ENCODE results near the gene HMMR. TPM values are rescaled to one million over a fixed set of nuclear protein-coding genes. Genes with fewer than 3 reads are reported as not detected.
"Not testable (repeated sequence)": the region's sequence is repeated elsewhere in the genome, so short reads cannot be mapped to it uniquely, and the experiment has no call there.

Gene HMMR
- polyA plus RNA-seq, 4 donors = 18.1 to 28.8 (median 21.2) TPM

DNA sequence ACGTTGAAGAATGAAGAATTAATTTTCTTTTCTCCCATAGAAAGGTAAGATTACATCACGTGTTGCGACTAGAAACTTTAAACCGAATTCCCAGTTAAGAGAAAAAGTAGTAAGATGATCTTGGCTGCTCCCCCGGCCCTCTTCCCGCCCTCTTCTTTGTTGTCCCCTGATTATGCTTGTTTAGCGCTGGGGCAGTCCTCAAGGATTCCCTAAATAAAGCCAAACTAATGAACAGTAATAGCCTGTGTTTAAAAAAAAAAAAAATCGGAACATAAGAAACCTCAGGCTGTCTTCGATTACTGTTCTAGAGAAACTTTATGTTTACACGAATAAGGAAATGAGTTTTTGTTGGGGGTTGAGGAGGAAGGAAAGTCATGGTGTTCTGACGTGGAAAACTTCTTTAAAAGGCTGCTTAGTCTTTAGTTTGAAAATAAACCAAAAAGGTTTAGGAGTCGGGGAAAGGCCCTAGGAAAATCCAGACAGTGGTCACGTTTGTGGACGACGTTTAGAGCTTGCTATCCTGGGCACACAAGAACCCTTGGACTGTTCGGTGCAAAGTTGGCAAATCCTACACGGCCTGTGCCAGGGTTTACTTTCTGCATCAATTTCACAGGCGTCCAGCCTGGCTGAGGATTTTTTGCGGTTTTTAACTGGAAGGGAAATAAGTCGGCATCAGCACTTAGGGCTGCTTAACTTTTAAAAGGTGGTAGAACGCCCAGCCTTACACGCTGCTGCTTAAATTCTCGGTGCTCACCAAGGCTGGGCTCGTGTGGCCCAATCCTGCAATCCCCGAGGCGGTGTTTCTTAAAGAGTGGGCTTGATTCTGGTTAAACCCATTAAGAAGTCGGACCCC, 43.9 kb downstream of the HMMR start:
- peak in 1 of 4 donors; percentile 47 for DNase-seq (ENCODE audit: low read depth in 4 of 4, low spot score in 3 of 4)

DNA sequence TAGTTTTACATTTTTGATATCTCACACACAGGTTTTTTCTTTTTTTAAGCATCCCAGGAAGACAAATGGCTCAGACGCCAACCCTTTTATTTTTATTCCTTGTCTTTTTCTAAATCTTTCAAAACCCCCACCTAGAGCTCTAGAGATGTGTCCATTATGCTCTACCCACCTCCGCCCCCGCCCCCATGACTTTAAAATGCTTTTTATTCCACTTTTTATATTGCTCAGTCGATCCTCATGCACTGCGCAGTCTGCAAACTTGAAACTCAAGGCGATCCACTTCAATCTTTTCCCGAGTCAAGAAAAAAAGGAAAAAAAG, 44.6 kb downstream of the HMMR start:
- DNase-seq (ENCODE audit: low read depth in 4 of 4, low spot score in 3 of 4) = no peak

DNA sequence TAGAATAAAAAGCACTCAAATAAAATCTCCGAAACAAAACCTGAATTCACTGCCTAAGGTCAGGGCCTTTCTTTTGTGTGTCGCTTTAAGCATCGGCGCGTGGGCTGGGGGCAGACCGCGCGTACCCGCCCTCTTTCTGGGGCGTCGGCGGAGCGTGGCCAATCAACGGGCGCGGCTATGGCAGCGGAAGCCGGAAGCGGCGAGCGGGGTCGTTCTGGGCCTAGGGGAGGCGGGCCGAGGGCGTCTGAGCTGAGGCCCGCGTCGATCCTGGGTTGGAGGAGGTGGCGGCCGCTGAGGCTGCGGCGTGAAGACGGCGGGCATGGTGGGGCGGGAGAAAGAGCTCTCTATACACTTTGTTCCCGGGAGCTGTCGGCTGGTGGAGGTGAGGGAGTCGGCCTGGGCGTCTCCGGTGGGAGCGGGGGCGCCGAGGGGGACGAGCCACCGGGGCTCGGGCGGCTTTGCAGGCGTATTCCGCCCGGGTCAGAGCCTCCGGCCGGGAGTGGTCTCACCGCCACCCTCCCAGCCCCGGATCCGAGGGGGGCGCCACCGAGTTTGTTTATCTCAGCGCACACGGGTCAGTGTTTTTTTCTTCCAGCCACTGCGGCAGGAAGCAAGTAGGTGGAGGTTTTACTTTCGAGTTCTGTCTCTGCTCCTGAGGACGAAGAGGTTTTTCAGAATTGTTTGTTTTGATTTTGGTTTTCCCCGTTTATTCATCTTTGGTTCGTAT, 45.1 kb downstream of the HMMR start, which contains the start of gene MAT2B:
MAT2B (plus strand) TSS at position 252 of the 727 bp plus-strand sequence; CDS start at position 320, 68 bp downstream.
- peak; percentile 85 to 91 (median 90) for DNase-seq (ENCODE audit: low read depth in 4 of 4, low spot score in 3 of 4)

- no peak for DNase-seq (ENCODE audit: low read depth in 4 of 4, low spot score in 3 of 4)
Observed at GRCh38 chr5:163506095-163506457, 45.6 kb downstream of the HMMR start.

- DNase-seq (ENCODE audit: low read depth in 4 of 4, low spot score in 3 of 4) = no peak
Observed at GRCh38 chr5:163506726-163507125, 46.3 kb downstream of the HMMR start.

DNA sequence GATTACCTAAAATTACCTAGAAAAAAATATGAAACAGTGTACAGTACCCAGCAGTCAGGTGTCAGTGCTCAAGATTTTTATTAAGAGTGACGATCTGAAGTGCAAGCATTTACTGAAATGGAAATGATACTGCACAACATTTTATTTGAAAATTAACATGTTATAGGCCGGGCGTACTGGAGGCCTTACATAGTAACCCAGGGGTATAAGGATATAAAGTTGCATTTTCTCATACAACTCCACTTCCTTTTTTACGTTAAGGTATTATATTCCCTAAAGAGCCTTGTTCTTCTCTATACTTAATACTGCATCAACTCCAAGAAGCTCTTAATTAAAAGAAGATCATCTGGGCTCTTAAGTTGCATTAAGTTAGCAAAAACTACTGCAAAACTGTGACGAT, 48.3 kb downstream of the HMMR start:
- DNase-seq (ENCODE audit: low read depth in 4 of 4, low spot score in 3 of 4) = no peak

DNA sequence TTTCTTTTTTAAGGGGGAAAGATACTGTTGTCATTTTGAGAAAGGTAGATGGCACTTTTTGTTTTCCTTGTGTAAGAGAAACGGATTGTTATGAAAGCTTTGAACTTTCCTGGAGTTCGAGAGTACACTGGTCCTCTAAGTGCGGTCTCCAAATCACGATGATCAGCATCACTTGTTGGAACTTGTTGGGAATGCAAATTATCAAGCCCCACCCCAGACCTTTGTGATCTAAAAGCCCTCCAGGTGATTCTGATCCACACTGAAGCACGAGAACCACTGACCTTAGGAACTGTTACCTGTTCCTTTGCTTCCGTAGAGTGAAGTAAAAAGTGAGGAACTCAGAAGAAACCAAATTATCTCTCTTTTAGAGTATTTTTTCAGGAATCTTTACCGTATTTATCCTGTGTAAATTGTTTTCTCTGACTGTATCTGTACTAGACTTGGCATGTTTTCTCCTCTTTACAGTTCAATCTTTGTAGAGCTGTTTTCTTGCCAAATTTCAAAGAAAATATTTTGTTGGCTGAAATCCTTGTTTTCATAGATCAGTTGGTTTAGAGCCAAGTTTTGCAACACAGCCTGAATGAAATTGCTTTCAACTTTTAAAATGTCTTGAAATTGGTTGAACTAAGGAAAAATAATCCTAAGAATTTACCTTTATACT, 49.0 kb downstream of the HMMR start:
- no peak for DNase-seq (ENCODE audit: low read depth in 4 of 4, low spot score in 3 of 4)

DNA sequence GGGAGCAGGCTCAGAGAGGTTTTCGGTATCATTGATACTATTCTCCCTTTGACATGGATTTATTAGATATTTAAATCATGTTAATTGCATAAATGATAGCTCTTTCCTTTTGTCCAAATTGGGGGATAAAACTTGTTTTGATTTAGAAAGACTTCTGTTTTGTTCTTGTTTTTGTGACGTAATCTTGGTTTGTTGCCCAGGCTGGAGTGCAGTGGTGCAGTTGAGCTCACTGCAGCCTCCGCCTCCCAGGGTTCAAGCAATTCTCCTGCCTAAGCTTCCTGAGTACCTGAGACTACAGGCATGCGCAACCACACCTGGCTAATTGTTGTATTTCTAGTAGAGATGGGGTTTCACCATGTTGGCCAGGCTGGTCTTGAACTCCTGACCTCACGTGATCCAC, 52.1 kb downstream of the HMMR start:
- DNase-seq (ENCODE audit: low read depth in 4 of 4, low spot score in 3 of 4) = no peak

GRCh38 chr5:163525096-163525495, 64.7 kb downstream of the HMMR start:
- no peak for DNase-seq (ENCODE audit: low read depth in 4 of 4, low spot score in 3 of 4)

DNA sequence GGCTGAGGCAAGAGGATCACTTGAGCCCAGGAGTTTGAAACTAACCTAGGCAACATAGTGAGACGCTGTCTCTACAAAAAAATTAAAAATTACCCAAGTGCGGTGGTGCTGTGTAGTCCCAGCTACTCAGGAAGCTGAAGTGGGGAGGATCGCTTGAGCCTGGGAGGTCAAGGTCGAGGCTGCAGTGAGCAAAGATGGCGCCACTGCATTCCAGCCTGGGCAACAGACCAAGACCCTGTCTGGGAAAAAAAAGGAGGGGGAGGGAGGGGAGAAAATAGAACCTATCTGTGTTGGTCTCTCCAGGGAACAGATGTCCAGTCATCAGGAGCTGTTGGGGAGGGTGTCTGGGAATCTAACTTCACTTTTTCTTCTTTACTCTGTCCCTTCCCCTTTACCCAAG, 69.3 kb downstream of the HMMR start:
- DNase-seq (ENCODE audit: low read depth in 4 of 4, low spot score in 3 of 4) = no peak

DNA sequence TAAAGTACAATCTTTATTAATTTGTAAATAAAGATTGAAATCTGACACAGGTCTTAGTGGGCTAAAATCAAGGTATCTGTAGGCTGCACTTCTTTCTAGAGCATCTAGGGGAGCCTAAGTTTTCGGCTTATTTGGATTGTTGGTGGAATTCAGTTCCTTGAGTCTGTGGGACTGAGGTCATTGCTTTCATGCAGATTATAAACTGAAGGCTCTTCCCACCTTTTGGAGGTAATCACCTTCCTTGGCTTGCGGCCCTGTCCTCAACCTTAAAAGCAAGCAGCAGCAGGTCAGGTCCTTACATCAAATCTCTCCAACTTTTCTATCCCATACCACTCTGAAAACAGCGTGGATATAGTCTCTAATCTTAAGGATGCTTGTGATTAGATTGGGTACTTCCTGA, 70.8 kb downstream of the HMMR start:
- DNase-seq (ENCODE audit: low read depth in 4 of 4, low spot score in 3 of 4) = no peak

GRCh38 chr5:163532171-163533084, 72.0 kb downstream of the HMMR start:
- no peak for DNase-seq (ENCODE audit: low read depth in 4 of 4, low spot score in 3 of 4)

GRCh38 chr5:163533223-163533622, 72.8 kb downstream of the HMMR start:
- no peak for DNase-seq (ENCODE audit: low read depth in 4 of 4, low spot score in 3 of 4)

DNA sequence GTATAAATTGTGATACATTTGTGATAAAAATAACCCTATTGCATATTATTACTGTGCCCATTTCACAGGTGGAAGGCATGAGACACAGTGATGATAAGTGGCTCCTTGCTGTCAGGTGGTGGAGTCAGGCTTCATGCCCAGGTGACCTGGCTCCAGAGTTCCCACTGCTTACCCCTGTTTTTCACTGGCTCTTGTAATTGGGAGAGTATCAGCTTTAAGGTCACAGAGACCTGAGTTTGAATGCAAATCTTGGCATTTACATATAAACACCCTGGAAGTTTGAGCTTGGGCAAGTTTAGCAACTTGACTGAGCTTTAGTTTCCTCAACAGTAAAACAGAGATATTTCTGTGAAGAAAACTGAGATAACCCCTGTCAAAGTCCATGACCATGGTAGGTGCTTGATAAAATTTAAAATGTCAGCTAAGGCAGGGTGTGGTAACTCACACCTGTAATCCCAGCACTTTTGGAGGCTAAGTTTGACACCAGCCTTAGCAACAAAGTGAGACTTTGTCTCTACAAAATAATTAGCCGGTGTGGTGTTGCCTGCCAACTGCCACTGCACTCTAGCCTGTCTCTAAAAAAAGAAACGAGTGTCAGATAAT, 74.2 kb downstream of the HMMR start:
- no peak for DNase-seq (ENCODE audit: low read depth in 4 of 4, low spot score in 3 of 4)

DNA sequence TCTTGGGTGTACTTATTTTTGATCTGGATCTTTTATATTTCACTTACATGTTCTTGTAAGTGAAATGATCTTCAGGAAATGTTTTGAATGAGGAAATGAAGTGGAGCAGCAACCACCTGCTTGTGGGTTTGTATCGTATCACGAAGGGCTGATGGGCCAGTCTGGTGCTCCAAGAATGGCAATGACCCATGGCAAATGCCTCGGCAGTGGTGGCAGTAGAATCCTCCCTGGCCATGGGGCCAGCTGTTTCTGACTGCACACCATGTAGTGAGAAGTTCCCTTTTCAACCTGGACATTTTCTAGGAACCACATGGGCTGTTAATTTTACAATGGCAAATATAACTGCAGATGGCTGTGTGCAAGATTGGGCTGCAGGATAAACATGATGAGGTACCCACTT, 74.9 kb downstream of the HMMR start:
- DNase-seq (ENCODE audit: low read depth in 4 of 4, low spot score in 3 of 4) = no peak

DNA sequence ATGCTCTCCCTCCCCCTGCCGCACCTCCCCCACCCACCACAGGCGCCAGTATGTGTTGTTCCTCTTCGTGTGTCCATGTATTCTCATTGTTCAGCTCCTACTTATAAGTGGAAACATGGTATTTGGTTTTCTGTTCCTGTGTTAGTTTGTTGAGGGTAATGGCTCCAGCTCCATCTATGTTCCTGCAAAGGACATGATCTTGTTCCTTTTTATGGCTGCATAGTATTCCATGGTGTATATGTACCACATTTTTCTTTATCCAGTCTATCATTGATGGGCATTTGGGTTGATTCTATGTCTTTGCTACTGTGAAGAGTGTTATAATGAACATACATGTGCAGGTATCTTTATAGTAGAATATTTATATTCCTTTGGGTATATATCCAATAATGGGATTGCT, 76.0 kb downstream of the HMMR start:
- not testable (repeated sequence) for DNase-seq (ENCODE audit: low read depth in 4 of 4, low spot score in 3 of 4)

DNA sequence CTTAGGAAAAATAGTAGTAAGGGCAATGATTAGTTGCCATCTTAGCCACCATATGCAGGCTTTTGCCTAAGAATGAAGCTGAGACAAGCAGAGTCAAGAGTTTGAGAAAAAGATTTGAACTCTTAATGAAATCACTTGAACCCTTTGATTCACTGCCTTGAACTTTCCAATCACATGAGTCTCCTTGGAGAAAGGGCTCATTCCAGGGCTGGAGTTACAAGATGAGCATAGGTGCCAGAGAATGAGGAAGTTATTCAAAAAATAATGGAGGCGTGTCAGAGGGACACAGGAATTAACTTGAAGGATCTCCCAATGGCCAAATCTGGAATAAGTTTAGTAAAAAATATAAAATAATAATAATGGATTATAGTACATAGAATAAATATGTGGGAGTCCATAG, 80.3 kb downstream of the HMMR start:
- no peak for DNase-seq (ENCODE audit: low read depth in 4 of 4, low spot score in 3 of 4)
